Cardiac muscle cell (in vitro differentiated cells and primary cell): ENCODE data around the gene ARHGEF7. TPM values are rescaled to one million over a fixed set of nuclear protein-coding genes. Genes with fewer than 3 reads are reported as not detected.

Source experiments
- DNase-seq, 2 donors: peaks; one replicate each; pipeline versions ENCODE4 v3.0.0 to v3.0.0-alpha.2; 2010 to 2017; ENCODE audit warnings: low read depth in 1 of 2, low spot score in 1 of 2
- H3K27ac ChIP-seq: fragments of 200-600 bp; sonication (generic); 2 replicates; pipeline ENCODE4 v1.5.1; 2016
- H3K27me3 ChIP-seq: fragments of 200-600 bp; sonication (generic); 2 replicates; pipeline ENCODE4 v1.6.0; 2016; ENCODE audit warnings: control low read depth
- H3K36me3 ChIP-seq: fragments of 200-600 bp; sonication (generic); 2 replicates; pipeline ENCODE4 v1.5.1; 2016; ENCODE audit warnings: control low read depth
- H3K4me1 ChIP-seq: fragments of 200-600 bp; sonication (generic); 2 replicates; pipeline ENCODE4 v1.8.1; 2017; ENCODE audit warnings: low read depth, mild to moderate bottlenecking, mixed run types
- H3K4me3 ChIP-seq: fragments of 200-600 bp; sonication (generic); 2 replicates; pipeline ENCODE4 v1.5.1; 2016; ENCODE audit warnings: mild to moderate bottlenecking
- H3K9me3 ChIP-seq: fragments of 200-600 bp; sonication (generic); 2 replicates; pipeline ENCODE4 v1.5.1; 2017; ENCODE audit warnings: low read depth, mild to moderate bottlenecking, control low read depth
- CTCF ChIP-seq: IDR thresholded peaks from 2 replicates; pipeline ENCODE4 v1.5.1; 2012; ENCODE audit warnings: low read depth, mild to moderate bottlenecking, low read length
- polyA plus RNA-seq: library from polyadenylated mRNA; unstranded; fragments of >200 nt; fragmentation: Nextera tagmentation; extraction: Ambion mirVana; gene quantifications from 2 replicates; pipeline ENCODE4 v1.2.1, GENCODE V29; 2016
- total RNA-seq: library from RNA; depleted of rRNA; stranded (reverse); fragments of >200 nt; gene quantifications from 2 replicates; pipeline ENCODE4 v1.2.3, GENCODE V29; 2016

The ARHGEF7 gene
- total and polyA plus RNA-seq, 2 experiments from 2014 or later: 20.4 to 32.3 TPM

- Histone ChIP-seq H3K9me3 (no peaks in the 10 kb centered on the region), H3K27ac (no peak overlapping the region), H3K4me1 (no peaks in the 10 kb centered on the region), H3K36me3 (no peaks in the 10 kb centered on the region), H3K4me3 (no peak overlapping the region), H3K27me3 (peaks cover 66% of the 10 kb centered on the region)
- no peak for TF ChIP-seq CTCF
- DNase-seq: no peak
These were observed 25.5 kb downstream of the ARHGEF7 start for GRCh38 chr13:111140562-111141105.

GRCh38 chr13:111142472-111142871, 27.4 kb downstream of the ARHGEF7 start:
- no peaks in the 10 kb centered on the region for H3K36me3 ChIP-seq
- DNase-seq: no peak
- no peaks in the 10 kb centered on the region for H3K9me3 ChIP-seq
- peaks cover 63% of the 10 kb centered on the region for H3K27me3 ChIP-seq
- H3K27ac ChIP-seq: no peak overlapping the region
- TF ChIP-seq CTCF: no peak
- no peak overlapping the region for H3K4me3 ChIP-seq
- H3K4me1 ChIP-seq: no peaks in the 10 kb centered on the region

GRCh38 chr13:111143865-111144540, 28.9 kb downstream of the ARHGEF7 start:
- H3K4me1 ChIP-seq: no peaks in the 10 kb centered on the region
- DNase-seq: no peak
- H3K4me3 ChIP-seq: no peak overlapping the region
- H3K27me3 ChIP-seq: peaks cover 62% of the 10 kb centered on the region
- no peak for TF ChIP-seq CTCF
- no peak overlapping the region for H3K27ac ChIP-seq
- H3K36me3 ChIP-seq: no peaks in the 10 kb centered on the region
- no peaks in the 10 kb centered on the region for H3K9me3 ChIP-seq

GRCh38 chr13:111145071-111145470, 30.0 kb downstream of the ARHGEF7 start:
- H3K4me1 ChIP-seq: no peaks in the 10 kb centered on the region
- H3K36me3 ChIP-seq: no peaks in the 10 kb centered on the region
- DNase-seq: no peak
- H3K9me3 ChIP-seq: no peaks in the 10 kb centered on the region
- TF ChIP-seq CTCF: no peak
- H3K27me3 ChIP-seq: peaks cover 65% of the 10 kb centered on the region
- no peak overlapping the region for H3K27ac ChIP-seq
- no peak overlapping the region for H3K4me3 ChIP-seq

GRCh38 chr13:111145506-111145905, 30.4 kb downstream of the ARHGEF7 start:
- Histone ChIP-seq H3K4me1 (no peaks in the 10 kb centered on the region), H3K4me3 (no peak overlapping the region), H3K9me3 (no peaks in the 10 kb centered on the region), H3K27ac (no peak overlapping the region), H3K36me3 (no peaks in the 10 kb centered on the region), H3K27me3 (peaks cover 69% of the 10 kb centered on the region)
- TF ChIP-seq CTCF: no peak
- no peak for DNase-seq
